Neural progenitor cell (in vitro differentiated cells): Measurements from ENCODE around the gene JAKMIP2. TPM values are rescaled to one million over a fixed set of nuclear protein-coding genes. Genes with fewer than 3 reads are reported as not detected.
"Not testable (repeated sequence)": the region's sequence is repeated elsewhere in the genome, so short reads cannot be mapped to it uniquely, and the experiment has no call there.

Experiments
- DNase-seq: peaks from one replicate; pipeline ENCODE4 v3.0.0-alpha.2; 2016; ENCODE audit warnings: low spot score
- H2AFZ ChIP-seq: fragments of 200-600 bp; sonication (generic); replicated peaks from 2 replicates; pipeline ENCODE4 v1.6.1; 2016; ENCODE audit warnings: antibody characterized with exemption
- H3F3A ChIP-seq: fragments of 200-600 bp; sonication (generic); 2 replicates; pipeline ENCODE4 v1.6.1; 2016; ENCODE audit warnings: antibody characterized with exemption, low read depth
- H3K27ac ChIP-seq: fragments of 200-600 bp; sonication (generic); 2 replicates; pipeline ENCODE4 v1.5.1; 2016; ENCODE audit warnings: mild to moderate bottlenecking
- H3K27me3 ChIP-seq: fragments of 200-600 bp; sonication (generic); 2 replicates; pipeline ENCODE4 v1.6.1; 2016; ENCODE audit warnings: mild to moderate bottlenecking, moderate library complexity
- H3K36me3 ChIP-seq: fragments of 200-600 bp; sonication (generic); 2 replicates; pipeline ENCODE4 v1.5.1; 2016
- H3K4me1 ChIP-seq: fragments of 200-600 bp; sonication (generic); 2 replicates; pipeline ENCODE4 v1.6.1; 2016; ENCODE audit warnings: mixed run types
- H3K4me2 ChIP-seq: fragments of 200-600 bp; sonication (generic); 2 replicates; pipeline ENCODE4 v1.6.1; 2016
- H3K4me3 ChIP-seq: fragments of 200-600 bp; sonication (generic); 2 replicates; pipeline ENCODE4 v1.5.1; 2016
- H3K79me2 ChIP-seq: fragments of 200-600 bp; sonication (generic); 2 replicates; pipeline ENCODE4 v1.6.1; 2016; ENCODE audit warnings: low read depth
- H3K9ac ChIP-seq: fragments of 200-600 bp; sonication (generic); 2 replicates; pipeline ENCODE4 v1.6.1; 2016
- H3K9me3 ChIP-seq: fragments of 200-600 bp; sonication (generic); 2 replicates; pipeline ENCODE4 v1.5.1; 2016; ENCODE audit warnings: low read depth
- H4K20me1 ChIP-seq: fragments of 200-600 bp; sonication (generic); 2 replicates; pipeline ENCODE4 v1.6.1; 2016; ENCODE audit warnings: low read depth
- H3K27ac Mint-ChIP-seq: 3 replicates; pipeline ENCODE4 v1.8.0; 2021; ENCODE audit warnings: mixed read lengths
- H3K27me3 Mint-ChIP-seq: 2 replicates; pipeline ENCODE4 v1.8.0; 2022; ENCODE audit warnings: low read depth, mild to moderate bottlenecking, inconsistent platforms, moderate library complexity, mixed read lengths; ENCODE audit not compliant: insufficient read depth
- H3K36me3 Mint-ChIP-seq: 3 replicates; pipeline ENCODE4 v1.8.0; 2021; ENCODE audit warnings: mixed read lengths
- H3K4me1 Mint-ChIP-seq: 3 replicates; pipeline ENCODE4 v1.8.0; 2021; ENCODE audit warnings: mixed read lengths
- H3K4me3 Mint-ChIP-seq: 3 replicates; pipeline ENCODE4 v1.8.0; 2021; ENCODE audit warnings: mild to moderate bottlenecking, moderate library complexity, mixed read lengths
- H3K9me3 Mint-ChIP-seq: 3 replicates; pipeline ENCODE4 v1.8.0; 2020; ENCODE audit warnings: mixed read lengths
- EZH2 ChIP-seq: fragments of 200-600 bp; sonication (generic); IDR thresholded peaks from 2 replicates; pipeline ENCODE4 v1.6.1; 2017; ENCODE audit warnings: antibody characterized with exemption, mild to moderate bottlenecking, moderate library complexity
- EZH2phosphoT487 ChIP-seq: fragments of 200-600 bp; sonication (generic); IDR thresholded peaks from 2 replicates; pipeline ENCODE4 v1.6.1; 2017; ENCODE audit warnings: antibody characterized with exemption
- total RNA-seq: library from RNA; depleted of rRNA; stranded (reverse); fragments of >200 nt; gene quantifications from 2 replicates; pipeline ENCODE4 v1.2.3, GENCODE V29; 2015; ENCODE audit warnings: low replicate concordance
- TF ChIP-seq, protein P1 (sequence below): fragments of 200-600 bp; sonication (generic); IDR thresholded peaks from 2 replicates; pipeline ENCODE4 v1.5.1; 2017; ENCODE audit warnings: antibody characterized with exemption, mild to moderate bottlenecking

Gene JAKMIP2
- total RNA-seq, 1 donor from 2014 or later = 8.2 TPM

DNA sequence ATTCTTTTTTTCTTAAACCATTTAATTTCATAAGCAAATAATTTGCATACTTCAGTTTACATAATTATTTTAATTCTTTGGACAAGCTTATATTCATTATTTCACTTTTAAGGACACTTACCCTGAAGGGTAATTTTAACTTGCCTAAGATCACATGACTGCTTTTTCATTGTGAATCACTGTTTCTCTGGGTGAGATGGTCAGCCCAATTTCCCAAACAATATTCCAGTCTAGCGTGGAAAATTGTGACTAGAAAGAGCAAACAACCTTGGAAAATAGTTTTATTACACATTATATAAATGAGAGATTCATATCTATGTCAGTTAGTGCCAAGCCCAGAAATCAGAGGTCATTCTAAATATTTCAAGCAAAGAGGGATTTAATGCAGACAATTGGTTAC, 21.4 kb upstream of the JAKMIP2 start:
- H3K36me3 ChIP-seq = no peaks in the 10 kb centered on the region
- no peaks in the 10 kb centered on the region for H3K36me3 Mint-ChIP-seq
- H3K27me3 ChIP-seq = no peaks in the 10 kb centered on the region
- peaks cover 2% of the 10 kb centered on the region for H3K27me3 Mint-ChIP-seq
- no peaks in the 10 kb centered on the region for H3K4me1 ChIP-seq
- TF ChIP-seq EZH2phosphoT487 = no peak
- TF ChIP-seq, protein P1, sequence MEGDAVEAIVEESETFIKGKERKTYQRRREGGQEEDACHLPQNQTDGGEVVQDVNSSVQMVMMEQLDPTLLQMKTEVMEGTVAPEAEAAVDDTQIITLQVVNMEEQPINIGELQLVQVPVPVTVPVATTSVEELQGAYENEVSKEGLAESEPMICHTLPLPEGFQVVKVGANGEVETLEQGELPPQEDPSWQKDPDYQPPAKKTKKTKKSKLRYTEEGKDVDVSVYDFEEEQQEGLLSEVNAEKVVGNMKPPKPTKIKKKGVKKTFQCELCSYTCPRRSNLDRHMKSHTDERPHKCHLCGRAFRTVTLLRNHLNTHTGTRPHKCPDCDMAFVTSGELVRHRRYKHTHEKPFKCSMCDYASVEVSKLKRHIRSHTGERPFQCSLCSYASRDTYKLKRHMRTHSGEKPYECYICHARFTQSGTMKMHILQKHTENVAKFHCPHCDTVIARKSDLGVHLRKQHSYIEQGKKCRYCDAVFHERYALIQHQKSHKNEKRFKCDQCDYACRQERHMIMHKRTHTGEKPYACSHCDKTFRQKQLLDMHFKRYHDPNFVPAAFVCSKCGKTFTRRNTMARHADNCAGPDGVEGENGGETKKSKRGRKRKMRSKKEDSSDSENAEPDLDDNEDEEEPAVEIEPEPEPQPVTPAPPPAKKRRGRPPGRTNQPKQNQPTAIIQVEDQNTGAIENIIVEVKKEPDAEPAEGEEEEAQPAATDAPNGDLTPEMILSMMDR = no peak
- no peak for TF ChIP-seq EZH2
- H3K9me3 Mint-ChIP-seq = no peaks in the 10 kb centered on the region
- H3K9me3 ChIP-seq = no peaks in the 10 kb centered on the region
- H3K9ac ChIP-seq = no peak overlapping the region
- DNase-seq = no peak
- H4K20me1 ChIP-seq = no peaks in the 10 kb centered on the region
- H3K79me2 ChIP-seq = no peaks in the 10 kb centered on the region
- H3K27ac Mint-ChIP-seq = no peak overlapping the region
- peaks cover 16% of the 10 kb centered on the region for H3K4me1 Mint-ChIP-seq
- H3F3A ChIP-seq = no peaks in the 10 kb centered on the region
- H3K4me3 Mint-ChIP-seq = no peak overlapping the region
- H2AFZ ChIP-seq = no peak overlapping the region
- H3K4me3 ChIP-seq = no peak overlapping the region
- no peak overlapping the region for H3K27ac ChIP-seq
- H3K4me2 ChIP-seq = no peak overlapping the region

DNA sequence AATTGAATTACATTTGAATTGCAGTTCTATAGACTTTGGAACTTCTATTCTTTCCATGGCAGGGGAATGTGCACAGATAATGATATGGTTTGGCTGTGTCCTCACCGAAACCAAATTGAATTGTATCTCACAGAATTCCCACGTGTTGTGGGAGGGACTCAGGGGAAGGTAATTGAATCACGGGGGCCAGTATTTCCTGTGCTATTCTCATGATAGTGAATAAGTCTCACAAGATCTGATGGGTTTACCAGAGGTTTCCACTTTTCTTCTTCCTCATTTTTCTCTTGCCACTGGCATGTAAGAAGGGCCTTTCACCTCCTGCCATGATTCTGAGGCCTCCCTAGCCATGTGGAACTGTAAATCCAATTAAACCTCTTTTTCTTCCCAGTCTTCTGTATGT, 20.6 kb upstream of the JAKMIP2 start:
- peaks cover 16% of the 10 kb centered on the region for H3K4me1 Mint-ChIP-seq
- not testable (repeated sequence) for H3K4me3 Mint-ChIP-seq, H3K36me3 Mint-ChIP-seq

DNA sequence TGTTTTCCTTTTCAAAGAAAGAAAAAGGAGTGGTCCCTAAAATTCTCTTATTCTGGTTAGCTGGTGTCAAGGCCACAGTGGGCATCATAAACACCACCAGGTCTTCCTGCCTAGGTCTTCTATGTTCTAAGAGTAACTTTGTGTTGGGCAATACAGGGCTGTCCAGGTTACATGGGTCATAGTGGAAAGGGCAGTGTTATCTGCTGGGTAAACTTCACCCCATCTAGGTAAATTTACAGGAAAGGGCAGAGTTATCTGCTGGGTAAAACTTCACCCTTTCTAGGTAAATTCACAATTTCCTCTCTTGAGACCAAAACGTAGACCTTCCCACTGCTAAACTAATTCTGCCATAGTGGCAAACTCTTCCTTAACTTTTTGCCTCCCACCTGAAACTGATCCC, 18.9 kb upstream of the JAKMIP2 start:
- DNase-seq = no peak
- Histone ChIP-seq H3K36me3 (no peaks in the 10 kb centered on the region), H3K27ac (no peak overlapping the region), H3K4me1 (no peaks in the 10 kb centered on the region), H3K9me3 (no peaks in the 10 kb centered on the region), H3F3A (no peaks in the 10 kb centered on the region), H3K79me2 (no peaks in the 10 kb centered on the region), H3K9ac (no peak overlapping the region), H3K4me2 (no peak overlapping the region), H2AFZ (no peak overlapping the region), H3K4me3 (no peak overlapping the region), H3K27me3 (no peaks in the 10 kb centered on the region), H4K20me1 (no peaks in the 10 kb centered on the region)
- Mint-ChIP-seq H3K4me3 (no peak overlapping the region), H3K4me1 (peaks cover 16% of the 10 kb centered on the region), H3K9me3 (no peaks in the 10 kb centered on the region), H3K27ac (no peak overlapping the region), H3K27me3 (peaks cover 2% of the 10 kb centered on the region), H3K36me3 (no peaks in the 10 kb centered on the region)
- TF ChIP-seq, protein P1 = no peak
- TF ChIP-seq EZH2phosphoT487 (no peak), EZH2 (no peak)

More for the DNA sequence above, 20.6 kb upstream of the JAKMIP2 start:
- not testable (repeated sequence) for H3K9me3 Mint-ChIP-seq, H3K79me2 ChIP-seq, H3K4me1 ChIP-seq, H3K9ac ChIP-seq, H3F3A ChIP-seq, H3K4me2 ChIP-seq, DNase-seq, H2AFZ ChIP-seq, H3K27ac ChIP-seq, H3K27me3 ChIP-seq, H3K4me3 ChIP-seq, H3K27ac Mint-ChIP-seq, H3K9me3 ChIP-seq, H4K20me1 ChIP-seq, H3K36me3 ChIP-seq, H3K27me3 Mint-ChIP-seq

DNA sequence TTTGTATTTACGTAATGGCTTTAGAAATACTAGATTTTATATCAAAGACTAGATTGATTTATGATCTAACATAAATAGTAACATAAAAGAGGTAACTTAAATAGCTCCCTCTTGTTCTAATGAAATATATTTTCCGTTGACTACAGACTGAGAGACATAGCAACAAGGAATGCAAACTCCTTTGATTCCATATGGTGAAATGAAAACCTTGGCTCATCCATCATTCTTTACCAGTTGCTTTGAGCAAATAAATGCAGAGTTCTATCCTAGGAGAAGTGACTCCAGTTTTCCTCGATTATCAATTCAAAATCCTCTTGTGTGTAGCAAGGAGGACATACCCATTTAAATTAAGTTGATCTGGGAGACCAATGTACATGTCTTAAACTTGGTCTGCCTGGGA, 18.0 kb upstream of the JAKMIP2 start:
- no peaks in the 10 kb centered on the region for H4K20me1 ChIP-seq
- no peaks in the 10 kb centered on the region for H3F3A ChIP-seq
- H3K4me3 ChIP-seq = no peak overlapping the region
- H3K27me3 ChIP-seq = no peaks in the 10 kb centered on the region
- no peak overlapping the region for H3K9ac ChIP-seq
- no peak overlapping the region for H2AFZ ChIP-seq
- Mint-ChIP-seq H3K9me3 (no peaks in the 10 kb centered on the region), H3K27me3 (peaks cover 2% of the 10 kb centered on the region), H3K27ac (no peak overlapping the region), H3K4me3 (no peak overlapping the region), H3K4me1 (peaks cover 16% of the 10 kb centered on the region), H3K36me3 (no peaks in the 10 kb centered on the region)
- DNase-seq = no peak
- no peaks in the 10 kb centered on the region for H3K36me3 ChIP-seq
- H3K9me3 ChIP-seq = no peaks in the 10 kb centered on the region
- H3K4me2 ChIP-seq = no peak overlapping the region
- no peak overlapping the region for H3K27ac ChIP-seq
- no peaks in the 10 kb centered on the region for H3K4me1 ChIP-seq
- no peaks in the 10 kb centered on the region for H3K79me2 ChIP-seq
- TF ChIP-seq, protein P1 = no peak
- TF ChIP-seq EZH2phosphoT487 = no peak
- TF ChIP-seq EZH2 = no peak
